SK-N-SH (cell line): ENCODE measurements around the gene CENPU.

Experiments used
- POLR2AphosphoS5 ChIP-seq: IDR thresholded peaks from 2 replicates; pipeline ENCODE4 v1.6.1; 2012; ENCODE audit warnings: low read depth, low read length
- SMC3 ChIP-seq: IDR thresholded peaks from 2 replicates; pipeline ENCODE4 v1.6.1; 2012; ENCODE audit warnings: low read depth, low read length, improper control_type of control experiment
- TCF12 ChIP-seq: IDR thresholded peaks from 2 replicates; pipeline ENCODE4 v1.4.0; 2012
- TF ChIP-seq, protein P1 (sequence below): fragments of 200-600 bp; sonication (generic); IDR thresholded peaks from 2 replicates; pipeline ENCODE4 v1.6.1; 2017; ENCODE audit warnings: antibody characterized with exemption, mild to moderate bottlenecking, moderate library complexity
- TF ChIP-seq, protein P2 (sequence below): IDR thresholded peaks from 2 replicates; pipeline ENCODE4 v1.4.0; 2012; ENCODE audit warnings: low read depth
- TF ChIP-seq, protein P3 (sequence below): IDR thresholded peaks from 2 replicates; pipeline ENCODE4; 2012

DNA sequence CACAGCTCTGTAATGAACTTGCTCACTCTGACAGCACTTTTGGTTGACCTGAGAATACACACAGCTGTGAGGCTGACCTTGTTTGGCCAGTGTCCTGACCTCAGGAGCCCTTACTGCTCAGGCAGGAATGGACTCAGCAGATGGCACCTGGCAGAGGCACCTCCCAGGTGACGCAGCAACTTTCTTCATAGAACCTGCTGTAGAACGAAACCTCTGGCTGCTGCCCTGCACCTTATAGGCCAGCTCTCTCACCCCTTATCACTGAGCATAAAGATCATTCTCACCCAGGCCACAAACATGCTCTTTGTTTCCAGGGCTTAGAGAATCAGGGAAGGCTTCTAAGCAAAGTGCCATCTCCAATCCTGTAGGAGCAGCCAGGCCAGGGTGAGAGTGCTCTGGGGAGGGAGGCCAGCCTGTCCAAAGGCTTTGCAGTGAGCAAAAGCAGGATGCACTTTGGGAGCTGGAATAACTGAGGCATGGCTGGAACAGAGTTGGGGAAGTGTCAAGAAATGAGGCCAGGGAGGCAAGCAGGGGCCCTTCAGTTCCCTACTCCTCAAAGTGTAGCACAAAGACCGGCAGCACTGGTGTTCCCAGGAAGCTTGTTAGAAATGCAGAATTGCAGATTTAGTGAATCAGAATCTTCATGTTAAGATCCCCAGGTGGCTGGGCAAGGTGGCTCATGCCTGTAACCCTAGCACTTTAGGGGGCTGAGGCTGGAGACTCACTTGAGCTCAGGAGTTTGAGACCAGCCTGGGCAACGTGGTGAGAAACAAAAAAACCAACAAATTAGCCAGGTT is 13.3 kb upstream of the CENPU start:
- TF ChIP-seq, protein P1, sequence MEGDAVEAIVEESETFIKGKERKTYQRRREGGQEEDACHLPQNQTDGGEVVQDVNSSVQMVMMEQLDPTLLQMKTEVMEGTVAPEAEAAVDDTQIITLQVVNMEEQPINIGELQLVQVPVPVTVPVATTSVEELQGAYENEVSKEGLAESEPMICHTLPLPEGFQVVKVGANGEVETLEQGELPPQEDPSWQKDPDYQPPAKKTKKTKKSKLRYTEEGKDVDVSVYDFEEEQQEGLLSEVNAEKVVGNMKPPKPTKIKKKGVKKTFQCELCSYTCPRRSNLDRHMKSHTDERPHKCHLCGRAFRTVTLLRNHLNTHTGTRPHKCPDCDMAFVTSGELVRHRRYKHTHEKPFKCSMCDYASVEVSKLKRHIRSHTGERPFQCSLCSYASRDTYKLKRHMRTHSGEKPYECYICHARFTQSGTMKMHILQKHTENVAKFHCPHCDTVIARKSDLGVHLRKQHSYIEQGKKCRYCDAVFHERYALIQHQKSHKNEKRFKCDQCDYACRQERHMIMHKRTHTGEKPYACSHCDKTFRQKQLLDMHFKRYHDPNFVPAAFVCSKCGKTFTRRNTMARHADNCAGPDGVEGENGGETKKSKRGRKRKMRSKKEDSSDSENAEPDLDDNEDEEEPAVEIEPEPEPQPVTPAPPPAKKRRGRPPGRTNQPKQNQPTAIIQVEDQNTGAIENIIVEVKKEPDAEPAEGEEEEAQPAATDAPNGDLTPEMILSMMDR: no peak
- no peak for TF ChIP-seq TCF12
- TF ChIP-seq POLR2AphosphoS5: no peak
- no peak for TF ChIP-seq SMC3
- TF ChIP-seq, protein P2, sequence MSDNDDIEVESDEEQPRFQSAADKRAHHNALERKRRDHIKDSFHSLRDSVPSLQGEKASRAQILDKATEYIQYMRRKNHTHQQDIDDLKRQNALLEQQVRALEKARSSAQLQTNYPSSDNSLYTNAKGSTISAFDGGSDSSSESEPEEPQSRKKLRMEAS: no peak
- TF ChIP-seq, protein P3, sequence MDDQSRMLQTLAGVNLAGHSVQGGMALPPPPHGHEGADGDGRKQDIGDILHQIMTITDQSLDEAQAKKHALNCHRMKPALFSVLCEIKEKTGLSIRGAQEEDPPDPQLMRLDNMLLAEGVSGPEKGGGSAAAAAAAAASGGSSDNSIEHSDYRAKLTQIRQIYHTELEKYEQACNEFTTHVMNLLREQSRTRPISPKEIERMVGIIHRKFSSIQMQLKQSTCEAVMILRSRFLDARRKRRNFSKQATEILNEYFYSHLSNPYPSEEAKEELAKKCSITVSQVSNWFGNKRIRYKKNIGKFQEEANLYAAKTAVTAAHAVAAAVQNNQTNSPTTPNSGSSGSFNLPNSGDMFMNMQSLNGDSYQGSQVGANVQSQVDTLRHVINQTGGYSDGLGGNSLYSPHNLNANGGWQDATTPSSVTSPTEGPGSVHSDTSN: no peak
